Measurements from ENCODE around the gene ZNF292. TPM values are rescaled to one million over a fixed set of nuclear protein-coding genes. Genes with fewer than 3 reads are reported as not detected.

The ZNF292 gene
- total RNA-seq, 1 donor from 2014 or later: 34.6 TPM

GRCh38 chr6:87118054-87118453, 37.3 kb upstream of the ZNF292 start:
- H3K4me3 Mint-ChIP-seq (ENCODE audit: unreplicated experiment): no peak overlapping the region

GRCh38 chr6:87122477-87122876, 32.9 kb upstream of the ZNF292 start:
- Mint-ChIP-seq H3K4me1 (ENCODE audit: low read depth) (no peaks in the 10 kb centered on the region), H3K9me3 (ENCODE audit: low read depth) (peaks cover 4% of the 10 kb centered on the region), H3K4me3 (ENCODE audit: unreplicated experiment) (no peak overlapping the region), H3K27me3 (ENCODE audit: low read depth) (peaks cover 19% of the 10 kb centered on the region), H3K27ac (ENCODE audit: unreplicated experiment) (no peak overlapping the region), H3K36me3 (ENCODE audit: low read depth) (no peaks in the 10 kb centered on the region)
- TF ChIP-seq CTCF (IDR thresholded peaks at IDR 0.05): no peak
- DNase-seq (ENCODE audit: low spot score): no peak

More at GRCh38 chr6:87118054-87118453, 37.3 kb upstream of the ZNF292 start:
- Mint-ChIP-seq H3K27ac (ENCODE audit: unreplicated experiment) (no peak overlapping the region), H3K36me3 (ENCODE audit: low read depth) (no peaks in the 10 kb centered on the region), H3K27me3 (ENCODE audit: low read depth) (peaks cover 40% of the 10 kb centered on the region), H3K4me1 (ENCODE audit: low read depth) (no peaks in the 10 kb centered on the region), H3K9me3 (ENCODE audit: low read depth) (peaks cover 4% of the 10 kb centered on the region)
- no peak for TF ChIP-seq CTCF (IDR thresholded peaks at IDR 0.05)
- DNase-seq (ENCODE audit: low spot score): no peak

GRCh38 chr6:87124074-87124473, 31.3 kb upstream of the ZNF292 start:
- no peak for DNase-seq (ENCODE audit: low spot score)
- Mint-ChIP-seq H3K4me3 (ENCODE audit: unreplicated experiment) (no peak overlapping the region), H3K36me3 (ENCODE audit: low read depth) (no peaks in the 10 kb centered on the region)

GRCh38 chr6:87126501-87126900, 28.9 kb upstream of the ZNF292 start:
- Mint-ChIP-seq H3K27ac (ENCODE audit: unreplicated experiment) (no peak overlapping the region), H3K4me1 (ENCODE audit: low read depth) (no peaks in the 10 kb centered on the region), H3K9me3 (ENCODE audit: low read depth) (peaks cover 7% of the 10 kb centered on the region), H3K4me3 (ENCODE audit: unreplicated experiment) (no peak overlapping the region), H3K27me3 (ENCODE audit: low read depth) (peaks cover 14% of the 10 kb centered on the region), H3K36me3 (ENCODE audit: low read depth) (no peaks in the 10 kb centered on the region)
- TF ChIP-seq CTCF (IDR thresholded peaks at IDR 0.05): no peak
- no peak for DNase-seq (ENCODE audit: low spot score)

More at GRCh38 chr6:87124074-87124473, 31.3 kb upstream of the ZNF292 start:
- Mint-ChIP-seq H3K27ac (ENCODE audit: unreplicated experiment) (no peak overlapping the region), H3K27me3 (ENCODE audit: low read depth) (peaks cover 16% of the 10 kb centered on the region), H3K9me3 (ENCODE audit: low read depth) (peaks cover 4% of the 10 kb centered on the region), H3K4me1 (ENCODE audit: low read depth) (no peaks in the 10 kb centered on the region)
- TF ChIP-seq CTCF (IDR thresholded peaks at IDR 0.05): no peak

GRCh38 chr6:87127737-87128136, 27.6 kb upstream of the ZNF292 start:
- TF ChIP-seq CTCF (IDR thresholded peaks at IDR 0.05): no peak
- Mint-ChIP-seq H3K27me3 (ENCODE audit: low read depth) (peaks cover 15% of the 10 kb centered on the region), H3K4me1 (ENCODE audit: low read depth) (no peaks in the 10 kb centered on the region), H3K36me3 (ENCODE audit: low read depth) (no peaks in the 10 kb centered on the region), H3K4me3 (ENCODE audit: unreplicated experiment) (no peak overlapping the region), H3K9me3 (ENCODE audit: low read depth) (peaks cover 9% of the 10 kb centered on the region), H3K27ac (ENCODE audit: unreplicated experiment) (no peak overlapping the region)
- no peak for DNase-seq (ENCODE audit: low spot score)

All from chondrocyte (in vitro differentiated cells).